DOHH2 (cell line): Measurements from ENCODE around the gene SLC7A6OS.

Experiments
- EZH2phosphoT487 ChIP-seq: fragments of 200-600 bp; sonication (generic); IDR thresholded peaks from 2 replicates; pipeline ENCODE4 v1.6.1; 2017; ENCODE audit warnings: borderline replicate concordance, mild to moderate bottlenecking, antibody characterized with exemption, low read length, moderate library complexity, mixed read lengths
- TF ChIP-seq, protein P1 (sequence below): fragments of 200-600 bp; sonication (generic); IDR thresholded peaks from one replicate; pipeline ENCODE4 v1.5.1; 2014; ENCODE audit warnings: antibody characterized with exemption, mild to moderate bottlenecking, low read depth, low read length; ENCODE audit not compliant: poor library complexity, severe bottlenecking

DNA sequence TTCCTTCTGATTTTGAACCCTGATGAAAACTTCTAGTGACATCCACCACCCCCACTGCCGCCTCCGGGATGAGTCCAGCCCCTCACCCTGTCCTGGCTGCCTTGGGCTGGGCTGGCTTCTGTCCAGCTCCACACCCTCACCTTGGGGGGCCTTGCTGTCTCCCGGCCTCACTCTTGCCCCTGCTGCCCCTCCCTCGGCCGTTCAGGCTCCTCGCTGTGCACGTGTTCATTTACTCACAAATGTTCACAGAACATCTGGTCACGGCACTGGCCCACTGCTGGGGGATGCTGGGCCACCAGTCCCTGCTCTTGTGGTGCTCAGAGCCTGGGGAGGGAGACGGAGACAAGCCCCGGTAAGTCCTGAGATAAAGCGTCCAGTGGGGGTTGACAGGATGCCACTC lies 40.7 kb upstream of the SLC7A6OS start:
- TF ChIP-seq, protein P1, sequence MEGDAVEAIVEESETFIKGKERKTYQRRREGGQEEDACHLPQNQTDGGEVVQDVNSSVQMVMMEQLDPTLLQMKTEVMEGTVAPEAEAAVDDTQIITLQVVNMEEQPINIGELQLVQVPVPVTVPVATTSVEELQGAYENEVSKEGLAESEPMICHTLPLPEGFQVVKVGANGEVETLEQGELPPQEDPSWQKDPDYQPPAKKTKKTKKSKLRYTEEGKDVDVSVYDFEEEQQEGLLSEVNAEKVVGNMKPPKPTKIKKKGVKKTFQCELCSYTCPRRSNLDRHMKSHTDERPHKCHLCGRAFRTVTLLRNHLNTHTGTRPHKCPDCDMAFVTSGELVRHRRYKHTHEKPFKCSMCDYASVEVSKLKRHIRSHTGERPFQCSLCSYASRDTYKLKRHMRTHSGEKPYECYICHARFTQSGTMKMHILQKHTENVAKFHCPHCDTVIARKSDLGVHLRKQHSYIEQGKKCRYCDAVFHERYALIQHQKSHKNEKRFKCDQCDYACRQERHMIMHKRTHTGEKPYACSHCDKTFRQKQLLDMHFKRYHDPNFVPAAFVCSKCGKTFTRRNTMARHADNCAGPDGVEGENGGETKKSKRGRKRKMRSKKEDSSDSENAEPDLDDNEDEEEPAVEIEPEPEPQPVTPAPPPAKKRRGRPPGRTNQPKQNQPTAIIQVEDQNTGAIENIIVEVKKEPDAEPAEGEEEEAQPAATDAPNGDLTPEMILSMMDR = no peak
- no peak for TF ChIP-seq EZH2phosphoT487
